Right renal pelvis (tissue), 4 donors: Measurements from ENCODE around the gene PSMB5. TPM values are rescaled to one million over a fixed set of nuclear protein-coding genes. Genes with fewer than 3 reads are reported as not detected.

ENCODE experiments used
- DNase-seq, 4 donors: peaks; one replicate each; pipeline ENCODE4 v3.0.0-alpha.2; 2013; ENCODE audit warnings: low read depth in 4 of 4, low spot score in 3 of 4, missing footprints in 1 of 4
- polyA plus RNA-seq, 4 donors: library from polyadenylated mRNA; unstranded; fragments of 120-200 nt; gene quantifications; one replicate each; pipeline ENCODE4 v1.2.1, GENCODE V29; 2013; ENCODE audit not compliant: insufficient read length in 4 of 4

PSMB5 gene
- polyA plus RNA-seq, 4 donors = 188 to 243 (median 217) TPM

GRCh38 chr14:22977684-22978486 is 56.8 kb downstream of the PSMB5 start:
- no peak for DNase-seq

GRCh38 chr14:22977434-22977683 is 57.3 kb downstream of the PSMB5 start:
- no peak for DNase-seq

DNA sequence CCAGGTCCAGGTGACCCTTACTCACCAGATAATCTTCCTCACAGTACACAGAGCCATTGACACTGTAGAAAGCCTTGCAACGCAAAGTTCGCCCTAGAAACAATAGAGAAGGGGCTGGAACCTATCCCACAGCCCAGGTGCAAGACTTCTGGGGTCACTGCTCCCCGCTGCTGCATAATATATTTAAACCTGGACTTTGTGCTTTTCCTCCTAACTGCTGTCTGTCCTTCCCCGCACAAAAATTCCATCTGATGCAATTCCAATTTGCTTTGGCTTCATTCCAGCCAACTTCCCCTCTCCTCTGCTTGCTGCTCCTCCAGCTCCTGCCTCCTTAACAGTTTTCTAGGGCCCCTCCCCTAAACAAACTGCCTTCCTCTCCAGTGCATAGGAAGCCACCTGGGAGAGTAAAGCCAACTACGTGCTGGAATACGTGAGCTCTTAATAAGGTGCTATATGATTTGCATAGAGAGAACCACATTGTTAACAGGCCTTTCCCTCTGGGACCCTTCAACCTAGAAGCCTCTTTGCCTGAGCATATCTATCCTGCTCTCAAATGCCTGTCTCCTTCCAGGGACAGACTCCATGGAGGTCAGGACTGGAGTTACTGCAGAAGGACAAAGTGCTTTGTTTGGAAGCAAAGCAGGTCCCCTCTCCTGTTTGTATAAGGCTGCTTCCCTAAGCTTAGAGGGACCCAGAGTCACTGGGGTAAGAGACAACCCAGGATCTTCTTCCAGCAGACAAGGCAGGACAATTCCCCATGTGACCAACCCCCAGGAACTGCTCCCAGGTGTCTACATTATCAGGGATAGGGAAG is 57.9 kb downstream of the PSMB5 start:
- DNase-seq = no peak

Other genes starting within 250 kb of the PSMB5 start
- 100 to 1,000 TPM in 3 of 4 donors, 10 to 100 TPM in 1; 95.3 to 132 (median 105) TPM for gene SLC7A7, start 219.5 kb downstream of the PSMB5 start, polyA plus RNA-seq
- gene MRPL52, start 205.0 kb downstream of the PSMB5 start, polyA plus RNA-seq = 10 to 100 TPM; 73.5 to 91.2 (median 79.6) TPM
- gene MMP14, start 198.3 kb downstream of the PSMB5 start, polyA plus RNA-seq = 100 to 1,000 TPM; 147 to 172 (median 165) TPM
- 100 to 1,000 TPM in 1 of 4 donors, 10 to 100 TPM in 3; 83.8 to 104 (median 90.0) TPM for gene LRP10, start 163.2 kb downstream of the PSMB5 start, polyA plus RNA-seq
- 1 to 10 TPM; 1.1 to 1.7 (median 1.3) TPM for gene REM2, start 151.7 kb downstream of the PSMB5 start, polyA plus RNA-seq
- gene RBM23, start 115.8 kb downstream of the PSMB5 start, polyA plus RNA-seq = 100 to 1,000 TPM; 114 to 126 (median 122) TPM
- 100 to 1,000 TPM; 134 to 151 (median 144) TPM for gene PRMT5, start 105.5 kb downstream of the PSMB5 start, polyA plus RNA-seq
- 10 to 100 TPM; 50.3 to 57.8 (median 52.7) TPM for gene HAUS4, start 77.8 kb downstream of the PSMB5 start, polyA plus RNA-seq
- gene AJUBA, start 52.3 kb downstream of the PSMB5 start, polyA plus RNA-seq = 10 to 100 TPM; 72.6 to 92.4 (median 81.5) TPM
- gene C14orf93, start 24.8 kb downstream of the PSMB5 start, polyA plus RNA-seq = 10 to 100 TPM; 16.9 to 20.4 (median 18.8) TPM
- under 1 TPM in 1 of 4 donors, not detected in 3; 0.09 TPM for gene PSMB11, start 7.3 kb upstream of the PSMB5 start, polyA plus RNA-seq
- gene CDH24, start 22.6 kb upstream of the PSMB5 start, polyA plus RNA-seq = 10 to 100 TPM; 20.4 to 24.9 (median 21.1) TPM
- 100 to 1,000 TPM; 218 to 267 (median 225) TPM for gene ACIN1, start 60.2 kb upstream of the PSMB5 start, polyA plus RNA-seq
- 10 to 100 TPM; 79.9 to 87.9 (median 84.4) TPM for gene C14orf119, start 60.6 kb upstream of the PSMB5 start, polyA plus RNA-seq
- under 1 TPM in 1 of 4 donors, not detected in 3; 0.04 TPM for gene CIROP, start 70.1 kb upstream of the PSMB5 start, polyA plus RNA-seq
- under 1 TPM in 3 of 4 donors, not detected in 1; 0.13 to 0.32 (median 0.18) TPM for gene CEBPE, start 84.4 kb upstream of the PSMB5 start, polyA plus RNA-seq
- 100 to 1,000 TPM in 1 of 4 donors, 10 to 100 TPM in 3; 88.7 to 100 (median 95.3) TPM for gene SLC7A8, start 148.8 kb upstream of the PSMB5 start, polyA plus RNA-seq
- 1 to 10 TPM; 1.1 to 1.8 (median 1.5) TPM for gene RNF212B, start 203.0 kb upstream of the PSMB5 start, polyA plus RNA-seq